Subcutaneous adipose tissue (tissue), 4 donors: ENCODE measurements around the gene CELF5. TPM values are rescaled to one million over a fixed set of nuclear protein-coding genes. Genes with fewer than 3 reads are reported as not detected.

Source experiments
- CTCF ChIP-seq: fragments of 450-650 bp; IDR thresholded peaks from one replicate; pipeline ENCODE4 v1.5.1; 2016; ENCODE audit warnings: low read depth, mild to moderate bottlenecking, control low read depth, antibody characterized with exemption, moderate library complexity
- total RNA-seq, 4 donors: library from RNA; depleted of rRNA; stranded (reverse); fragments of >200 nt; gene quantifications; one replicate each; pipeline ENCODE4 v1.1.0, GENCODE V29; 2016

CELF5 gene
- total RNA-seq, 4 donors from 2014 or later, result not detected

GRCh38 chr19:3188627-3189596, 35.5 kb upstream of the CELF5 start:
- TF ChIP-seq CTCF, result no peak

- no peak for TF ChIP-seq CTCF
These were observed 34.6 kb upstream of the CELF5 start for GRCh38 chr19:3189702-3190469.

- no peak for TF ChIP-seq CTCF
These were observed 34.0 kb upstream of the CELF5 start for GRCh38 chr19:3190470-3190770.

GRCh38 chr19:3190921-3191805, 33.3 kb upstream of the CELF5 start:
- no peak for TF ChIP-seq CTCF

- no peak for TF ChIP-seq CTCF
These were observed 32.2 kb upstream of the CELF5 start for GRCh38 chr19:3192228-3192635.

GRCh38 chr19:3192684-3193083, 31.8 kb upstream of the CELF5 start:
- TF ChIP-seq CTCF, result no peak
